Stimulated activated CD4-positive, alpha-beta T cell treated with anti-CD3 and anti-CD28 coated beads, Interleukin-12 subunit alpha, Interleukin-12 subunit beta, amount 100 ng/mL, for 24 hours (primary cell): ENCODE data around the gene KIF4A.

ENCODE experiments used
- DNase-seq, 2 experiments: peaks; one replicate each; pipeline ENCODE4 v3.0.0-alpha.2; 2020; ENCODE audit warnings: low read depth in 2 of 2

Gene KIF4A

DNA sequence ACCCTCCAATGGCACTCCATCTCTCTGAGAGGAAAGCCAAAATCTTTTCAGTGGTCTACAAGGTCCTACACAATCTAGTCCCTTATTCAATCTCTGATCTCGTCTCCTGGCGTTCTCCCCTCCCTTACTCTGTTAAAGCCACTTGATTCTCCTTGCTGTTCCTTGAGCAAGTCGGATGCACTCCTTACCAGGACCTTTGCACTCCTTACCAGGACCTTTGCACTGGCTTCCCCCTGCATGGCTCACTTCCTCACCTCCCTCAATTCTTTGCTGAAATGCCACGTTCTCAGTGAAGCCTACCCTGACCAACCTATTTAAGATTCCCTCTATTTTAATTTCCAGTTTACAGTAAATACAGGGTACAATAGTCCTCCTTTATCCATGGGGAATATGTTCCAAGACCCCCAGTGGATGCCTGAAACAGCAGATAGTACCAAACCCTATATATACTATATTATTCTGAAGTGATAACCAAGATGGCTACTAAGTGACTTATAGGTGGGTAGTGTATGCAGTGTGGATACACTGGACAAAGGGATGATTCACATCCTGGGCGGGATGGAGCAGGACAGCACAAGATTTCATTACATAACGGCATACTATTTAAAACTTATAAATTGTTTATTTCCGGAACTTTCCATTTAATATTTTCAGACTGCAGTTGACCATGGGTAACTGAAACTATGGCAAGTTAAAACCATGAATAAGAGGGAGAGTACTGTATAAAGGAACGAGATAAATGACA, 148.2 kb downstream of the KIF4A start:
- no peak for DNase-seq

GRCh38 chrX:70439016-70439415, 149.1 kb downstream of the KIF4A start:
- no peak for DNase-seq

GRCh38 chrX:70442224-70442623, 152.3 kb downstream of the KIF4A start:
- no peak for DNase-seq

DNA sequence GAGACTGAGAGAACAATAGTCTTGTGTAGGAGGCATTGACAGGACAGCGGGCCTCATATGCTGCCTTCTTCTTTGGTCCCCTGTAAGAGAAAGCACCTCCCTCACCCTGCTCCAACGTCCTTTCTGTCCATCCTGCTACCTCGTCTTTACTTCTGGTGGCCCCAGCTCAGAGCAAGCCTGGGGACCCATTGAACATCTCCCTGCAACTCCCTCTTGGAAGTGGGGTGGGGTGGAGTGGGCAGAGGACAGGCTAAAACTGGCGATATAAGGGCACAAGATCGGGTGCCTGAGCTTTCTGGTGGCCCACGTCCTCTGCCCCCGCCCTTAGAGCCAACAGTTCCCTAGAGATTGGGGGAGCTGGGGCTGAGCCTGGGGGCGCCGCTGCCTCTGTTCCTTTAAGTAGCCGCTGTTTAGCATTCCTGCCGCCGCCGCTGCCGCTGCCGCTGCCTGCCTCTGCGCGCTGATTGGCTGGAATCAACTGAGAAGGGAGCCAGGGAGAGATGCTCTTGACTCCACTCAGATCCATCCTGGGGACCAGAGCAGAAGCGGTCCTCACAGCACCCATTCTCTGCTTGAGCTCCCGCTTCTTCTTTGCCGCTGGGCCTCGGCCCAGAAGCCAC, 154.5 kb downstream of the KIF4A start, which contains the start of gene DLG3:
TSS of gene DLG3 (plus strand) at position 510 of the 620 bp plus-strand sequence. CDS start 367 bp downstream, outside the sequence.
- DNase-seq: no peak

- no peak for DNase-seq
These were observed 155.2 kb downstream of the KIF4A start for GRCh38 chrX:70444946-70445656.

DNA sequence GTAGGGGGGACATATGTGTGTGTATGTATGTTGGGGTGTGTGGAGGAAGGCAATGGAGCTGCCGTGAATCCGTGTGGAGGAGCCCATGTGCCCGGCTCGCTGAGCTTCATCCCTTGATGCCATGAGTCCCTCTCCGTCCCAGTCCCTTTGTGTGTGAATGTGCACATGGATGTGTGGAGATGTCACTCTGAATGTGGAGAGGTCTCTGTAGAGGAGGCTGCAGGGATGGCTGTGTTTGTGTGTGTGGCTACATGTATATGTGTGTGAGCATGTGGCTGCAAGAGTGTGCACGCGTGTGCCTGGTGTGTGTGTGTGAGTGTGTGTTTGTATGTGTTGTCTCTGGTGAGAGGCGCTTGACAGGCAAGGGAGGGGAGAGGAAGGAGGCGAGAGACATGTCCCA, 156.0 kb downstream of the KIF4A start:
- DNase-seq: no peak

- DNase-seq: no peak
These were observed 156.8 kb downstream of the KIF4A start for GRCh38 chrX:70446380-70447350.

DNA sequence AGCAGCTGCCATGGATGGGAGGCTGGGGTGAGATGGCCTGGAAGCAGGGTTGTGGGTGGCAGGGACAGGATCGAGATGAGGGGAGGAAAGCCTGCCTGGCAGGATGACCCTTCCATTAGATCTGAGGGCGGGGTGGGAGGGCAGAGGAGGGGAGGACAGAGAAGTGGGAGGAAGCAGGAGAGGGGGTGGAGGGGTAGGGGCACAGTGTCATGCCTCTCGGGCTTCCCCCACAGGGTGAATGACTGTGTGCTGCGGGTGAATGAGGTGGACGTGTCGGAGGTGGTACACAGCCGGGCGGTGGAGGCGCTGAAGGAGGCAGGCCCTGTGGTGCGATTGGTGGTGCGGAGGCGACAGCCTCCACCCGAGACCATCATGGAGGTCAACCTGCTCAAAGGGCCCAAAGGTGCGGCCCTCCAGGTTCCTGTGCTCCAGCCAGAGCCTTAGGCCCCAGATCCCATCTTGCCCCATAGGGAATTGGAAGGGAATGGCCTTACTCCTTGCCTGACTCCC, 159.6 kb downstream of the KIF4A start:
- no peak for DNase-seq

DNA sequence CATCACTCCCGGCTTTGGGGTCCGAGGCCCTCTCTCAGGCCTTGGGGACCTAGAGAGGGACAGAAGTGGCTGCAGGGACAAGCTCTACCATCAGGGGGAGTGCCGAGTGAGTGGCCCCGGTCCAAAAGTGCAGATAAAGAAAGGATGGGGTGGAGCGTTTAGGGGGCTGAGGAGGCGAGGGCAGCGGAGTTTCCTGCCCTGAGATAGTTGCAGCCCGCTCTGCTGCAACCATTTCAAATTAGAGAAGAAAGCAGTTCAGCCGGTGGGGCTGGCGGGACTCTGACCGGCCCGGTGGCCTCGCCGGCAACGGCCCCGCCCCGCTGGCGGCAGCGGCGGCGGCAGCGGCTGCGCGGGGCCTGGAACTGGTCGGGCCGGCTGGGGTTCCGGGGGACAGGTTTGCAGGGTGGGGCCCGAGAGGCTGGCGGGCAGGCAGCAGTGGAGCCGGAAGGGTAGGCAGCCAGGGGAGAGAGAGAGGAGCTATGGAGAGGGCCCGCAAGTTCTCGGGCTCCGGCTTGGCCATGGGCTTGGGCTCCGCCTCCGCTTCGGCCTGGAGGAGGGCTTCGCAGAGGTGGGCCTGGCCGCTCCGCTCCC, 162.3 kb downstream of the KIF4A start:
- peak in 1 of 2 experiments; percentile 53 for DNase-seq

DNA sequence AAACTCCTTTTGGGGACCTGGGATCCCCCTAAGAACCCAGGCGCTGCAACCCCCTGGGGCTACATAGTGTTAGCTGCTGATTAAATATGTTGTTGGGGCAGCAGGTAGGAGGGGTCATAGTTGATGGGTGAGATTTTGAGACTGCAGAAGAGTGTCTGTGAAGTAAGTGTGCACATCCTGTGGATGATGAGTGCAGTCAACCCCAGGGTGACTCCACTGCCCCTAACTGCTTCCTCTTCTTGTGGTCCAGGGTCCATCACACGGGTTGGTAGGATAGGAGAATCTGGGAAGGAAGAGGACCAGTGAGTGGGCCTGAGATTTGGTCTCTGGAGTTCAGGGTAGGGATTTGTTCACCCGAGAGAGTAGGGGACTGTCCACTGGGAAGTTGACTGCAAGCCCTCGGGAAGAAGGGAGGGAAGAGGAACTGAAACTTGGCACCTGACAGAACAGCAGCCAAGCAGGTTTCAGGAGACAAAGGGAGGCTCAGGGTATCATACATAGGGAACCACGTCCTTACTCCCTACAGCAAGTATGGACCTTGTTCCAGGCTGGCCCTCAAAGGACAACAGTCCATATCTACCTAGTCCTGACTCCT, 163.2 kb downstream of the KIF4A start:
- no peak for DNase-seq

- peak in 1 of 2 experiments; percentile 57 for DNase-seq
These were observed 164.8 kb downstream of the KIF4A start for GRCh38 chrX:70454441-70455365.

DNA sequence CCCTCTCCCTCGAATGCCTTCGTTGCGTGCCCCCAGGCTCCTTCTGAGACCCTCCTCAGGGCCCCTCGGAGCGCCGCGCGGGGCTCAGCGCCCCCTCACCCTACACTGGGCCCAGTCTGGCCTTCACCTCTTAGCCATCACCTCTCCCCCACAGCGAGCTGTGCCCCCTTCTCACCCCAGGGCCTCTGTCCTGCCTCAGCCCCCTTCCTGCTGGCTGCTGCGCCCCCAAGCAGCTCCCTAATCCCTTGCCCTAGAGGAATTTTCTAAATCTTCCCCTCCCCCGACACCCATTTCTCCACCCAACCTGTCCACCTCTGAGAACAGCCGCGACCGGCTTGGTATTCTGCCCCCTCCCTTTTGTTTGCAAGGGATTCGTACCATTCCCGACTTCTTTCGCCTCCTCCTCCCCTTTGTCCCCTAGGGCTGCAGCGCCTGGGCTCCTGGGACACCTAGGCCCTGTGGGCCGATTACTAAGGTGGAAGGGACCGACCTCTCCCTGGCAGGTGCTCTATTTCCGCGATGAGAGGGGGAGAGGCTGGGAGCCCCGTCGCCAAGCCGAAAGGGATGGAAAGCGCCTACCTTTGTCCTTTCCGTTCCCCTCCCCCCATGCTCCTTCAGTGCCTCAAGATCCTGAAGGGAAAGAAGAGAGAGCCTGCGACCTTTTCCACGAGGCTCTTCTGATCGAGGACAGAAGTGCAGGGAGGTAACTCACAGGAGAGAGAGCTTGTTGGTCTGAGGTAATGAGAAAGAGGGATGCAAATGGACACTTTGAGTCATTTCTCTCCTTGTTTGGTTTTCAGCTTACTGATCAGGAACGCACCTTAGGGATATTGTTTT, 165.7 kb downstream of the KIF4A start:
- no peak for DNase-seq

GRCh38 chrX:70456256-70456655, 166.4 kb downstream of the KIF4A start:
- DNase-seq: no peak

DNA sequence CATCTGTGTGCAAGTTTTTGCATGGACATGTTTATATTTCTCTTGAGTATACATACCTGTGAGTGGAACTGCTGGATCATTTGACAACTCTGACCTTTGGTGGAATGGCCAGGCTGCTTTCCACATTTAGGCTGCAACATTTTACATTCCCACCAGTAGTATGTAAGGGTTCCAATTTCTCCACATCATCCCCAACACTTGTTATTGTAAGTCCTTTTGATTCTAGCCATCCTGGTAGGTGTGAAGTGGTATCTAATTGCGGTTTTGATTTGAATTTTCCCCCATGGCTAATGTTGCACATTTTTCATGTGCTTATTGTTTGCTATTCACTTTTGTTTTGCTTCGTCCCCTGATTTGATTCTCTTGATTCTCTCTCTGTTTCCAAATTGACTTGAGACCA, 171.1 kb downstream of the KIF4A start:
- DNase-seq: no peak

DNA sequence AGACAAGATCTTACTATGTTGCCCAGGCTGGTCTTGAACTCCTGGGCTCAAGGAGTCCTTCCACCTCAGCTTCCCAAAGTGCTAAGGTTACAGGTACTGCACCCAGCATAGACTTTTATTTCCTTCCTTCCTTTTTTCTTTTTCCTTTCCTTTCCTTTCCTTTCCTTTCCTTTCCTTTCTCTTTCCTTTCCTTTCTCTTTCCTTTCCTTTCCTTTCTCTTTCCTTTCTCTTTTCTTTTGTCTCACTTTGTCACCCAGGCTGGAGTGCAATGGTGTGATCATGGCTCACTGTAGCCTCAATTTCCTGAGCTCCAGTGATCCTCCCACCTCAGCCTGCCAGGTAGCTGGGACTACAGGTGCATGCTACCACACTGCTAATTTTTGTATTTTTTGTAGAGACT, 174.1 kb downstream of the KIF4A start:
- no peak for DNase-seq

GRCh38 chrX:70466968-70467367, 177.1 kb downstream of the KIF4A start:
- DNase-seq: no peak

DNA sequence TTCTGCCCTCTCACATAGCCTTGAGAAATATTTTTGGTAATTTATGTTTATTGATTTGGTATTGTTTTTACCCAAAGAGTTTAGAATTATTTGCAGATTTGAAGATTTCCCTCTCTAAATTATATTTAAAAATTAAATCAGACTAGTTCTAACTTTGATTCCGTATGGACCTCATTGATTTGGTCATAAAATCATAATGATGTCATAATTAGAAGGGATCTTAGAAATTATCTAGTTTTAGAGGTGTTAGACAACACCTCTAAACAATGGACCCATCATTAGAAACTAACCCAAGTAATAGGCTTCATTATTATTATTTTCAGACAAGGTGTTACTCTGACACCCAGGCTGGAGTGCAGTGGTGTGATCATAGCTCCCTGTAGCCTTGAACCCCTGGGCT, 178.8 kb downstream of the KIF4A start:
- no peak for DNase-seq
